ENCODE results near the gene ANGPTL2.

Gene ANGPTL2

DNA sequence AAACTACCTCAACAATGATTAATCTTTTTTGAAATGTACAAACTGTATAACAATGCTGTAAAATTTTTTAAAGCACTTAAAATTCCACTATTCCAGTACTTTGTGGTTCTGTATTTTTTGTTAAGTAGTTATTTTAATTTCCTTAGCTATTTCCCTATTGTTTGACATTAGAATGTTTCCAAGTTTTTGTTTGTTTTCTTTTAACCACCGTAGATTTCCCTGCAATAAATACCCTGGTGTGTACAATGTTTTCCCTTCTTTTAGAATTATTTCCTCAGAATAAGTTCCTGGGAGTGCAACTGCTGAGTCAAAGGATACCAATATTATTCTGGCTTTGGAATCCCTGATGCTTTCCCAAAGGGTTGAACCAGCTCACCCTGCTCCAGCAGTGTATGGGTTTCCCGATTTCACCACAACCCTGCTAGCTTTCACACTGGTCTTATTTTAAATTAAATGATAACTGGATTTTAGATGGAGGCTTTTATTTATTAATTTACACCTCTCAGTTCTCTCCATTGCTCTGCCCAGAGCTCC, 20.6 kb upstream of the ANGPTL2 start:
- peak overlapping the region; percentile 43 for H3K27ac ChIP-seq
- TF ChIP-seq, protein P1, sequence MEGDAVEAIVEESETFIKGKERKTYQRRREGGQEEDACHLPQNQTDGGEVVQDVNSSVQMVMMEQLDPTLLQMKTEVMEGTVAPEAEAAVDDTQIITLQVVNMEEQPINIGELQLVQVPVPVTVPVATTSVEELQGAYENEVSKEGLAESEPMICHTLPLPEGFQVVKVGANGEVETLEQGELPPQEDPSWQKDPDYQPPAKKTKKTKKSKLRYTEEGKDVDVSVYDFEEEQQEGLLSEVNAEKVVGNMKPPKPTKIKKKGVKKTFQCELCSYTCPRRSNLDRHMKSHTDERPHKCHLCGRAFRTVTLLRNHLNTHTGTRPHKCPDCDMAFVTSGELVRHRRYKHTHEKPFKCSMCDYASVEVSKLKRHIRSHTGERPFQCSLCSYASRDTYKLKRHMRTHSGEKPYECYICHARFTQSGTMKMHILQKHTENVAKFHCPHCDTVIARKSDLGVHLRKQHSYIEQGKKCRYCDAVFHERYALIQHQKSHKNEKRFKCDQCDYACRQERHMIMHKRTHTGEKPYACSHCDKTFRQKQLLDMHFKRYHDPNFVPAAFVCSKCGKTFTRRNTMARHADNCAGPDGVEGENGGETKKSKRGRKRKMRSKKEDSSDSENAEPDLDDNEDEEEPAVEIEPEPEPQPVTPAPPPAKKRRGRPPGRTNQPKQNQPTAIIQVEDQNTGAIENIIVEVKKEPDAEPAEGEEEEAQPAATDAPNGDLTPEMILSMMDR (conservative IDR thresholded peaks at IDR 0.05) = no peak

DNA sequence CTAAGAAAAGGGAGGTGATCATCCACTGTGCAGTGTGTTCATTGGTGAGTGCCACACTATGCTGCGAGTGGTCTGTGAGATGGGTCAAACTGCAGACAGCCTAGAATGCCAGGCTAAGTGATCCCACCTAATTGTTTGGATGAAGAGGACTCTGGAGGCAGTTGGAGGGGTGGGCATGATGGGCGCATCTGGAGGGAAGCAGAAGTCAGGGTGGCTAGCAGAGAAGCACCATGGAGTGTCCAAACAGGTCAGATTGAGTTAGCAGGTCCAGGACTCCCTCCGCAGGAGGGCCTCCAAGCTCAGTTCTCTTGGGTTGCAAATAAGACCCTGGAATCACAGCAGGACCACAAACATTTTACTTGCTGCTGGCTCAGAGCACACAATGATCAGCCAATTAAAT, 19.9 kb upstream of the ANGPTL2 start:
- TF ChIP-seq, protein P1 (conservative IDR thresholded peaks at IDR 0.05) = no peak
- H3K27ac ChIP-seq = peak overlapping the region; percentile 43; the same call in 1 of the 2 replicates

DNA sequence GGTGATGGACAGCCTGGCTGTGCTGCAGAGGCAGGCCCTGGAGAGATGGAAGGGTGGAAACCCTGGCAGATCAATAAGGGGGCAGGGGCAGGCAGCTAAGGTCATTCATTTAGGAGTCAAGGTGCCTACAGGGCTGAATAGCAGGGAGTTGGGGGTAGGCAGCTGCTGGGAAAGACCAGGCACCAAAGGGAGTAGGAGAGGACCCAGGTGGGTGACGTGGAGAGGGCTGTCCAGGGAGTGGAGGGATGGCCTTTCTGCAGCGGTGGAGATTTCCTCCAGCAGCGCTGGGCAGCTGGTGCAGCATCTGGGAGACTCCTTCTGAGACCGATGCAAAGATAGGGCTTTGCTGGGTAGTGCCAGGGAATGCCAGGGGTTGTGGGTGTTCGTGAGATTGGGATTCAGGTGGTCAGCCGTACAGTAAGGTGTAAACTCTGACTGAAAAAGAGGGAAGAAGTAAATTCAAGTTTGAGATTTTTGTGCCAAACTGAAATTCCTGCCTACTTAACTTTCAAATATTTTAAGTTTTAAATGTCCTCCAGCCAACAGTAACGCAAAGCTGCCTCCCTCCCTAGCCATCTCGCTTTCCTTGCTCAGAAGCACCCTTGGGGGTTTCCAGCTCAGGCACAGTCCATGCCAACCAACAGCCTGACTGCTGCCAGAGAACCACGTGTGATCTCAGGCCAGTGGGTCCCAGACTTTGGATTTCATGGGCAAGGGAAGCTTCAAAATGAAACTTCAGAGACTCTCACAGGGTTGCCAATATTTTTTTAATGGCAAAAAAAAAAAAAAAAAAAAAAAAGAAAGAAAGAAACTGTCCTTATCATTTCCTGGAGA, 18.6 kb upstream of the ANGPTL2 start:
- no peak overlapping the region for H3K27ac ChIP-seq
- TF ChIP-seq, protein P1 (conservative IDR thresholded peaks at IDR 0.05) = no peak

DNA sequence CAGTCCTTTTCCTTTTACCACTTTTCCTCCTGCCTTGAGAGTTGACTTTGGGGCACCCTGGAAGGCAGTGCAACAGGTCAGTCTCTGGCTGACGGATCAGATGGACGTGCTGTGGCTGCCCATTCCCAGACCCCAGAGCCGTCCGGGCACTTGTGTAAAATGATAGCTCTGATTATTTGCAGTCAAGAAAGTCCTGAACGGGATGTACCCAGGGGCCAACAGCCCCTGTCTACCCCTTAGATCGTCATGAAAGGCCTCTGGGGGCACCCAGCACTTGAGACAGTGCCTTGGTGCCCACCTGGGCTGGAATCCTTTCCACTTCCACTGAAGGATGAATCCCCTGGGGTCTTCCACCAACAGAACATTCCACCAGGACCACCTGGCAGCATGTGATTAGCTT, 17.7 kb upstream of the ANGPTL2 start:
- TF ChIP-seq, protein P1 (conservative IDR thresholded peaks at IDR 0.05) = no peak
- no peak overlapping the region for H3K27ac ChIP-seq

DNA sequence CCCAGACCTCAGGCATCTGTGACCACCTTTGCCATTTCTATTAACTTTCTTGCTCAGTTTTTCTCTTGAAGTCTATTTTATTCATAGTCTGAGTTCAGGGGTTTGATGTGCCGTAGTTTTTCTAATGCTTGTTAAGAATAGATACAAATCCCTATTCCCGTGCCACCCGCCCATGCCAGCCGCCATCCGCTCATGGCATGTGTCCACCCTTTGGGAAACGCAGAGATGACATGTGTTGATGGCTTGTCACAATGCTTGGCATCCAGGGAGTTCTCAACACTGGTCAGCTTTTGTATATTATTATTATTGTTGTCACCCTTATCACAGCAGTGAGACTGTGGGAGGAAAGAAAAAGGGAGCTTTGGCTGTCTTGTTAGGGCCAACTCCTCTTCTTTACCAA, 17.3 kb upstream of the ANGPTL2 start:
- TF ChIP-seq, protein P1 (conservative IDR thresholded peaks at IDR 0.05) = no peak
- H3K27ac ChIP-seq = no peak overlapping the region

DNA sequence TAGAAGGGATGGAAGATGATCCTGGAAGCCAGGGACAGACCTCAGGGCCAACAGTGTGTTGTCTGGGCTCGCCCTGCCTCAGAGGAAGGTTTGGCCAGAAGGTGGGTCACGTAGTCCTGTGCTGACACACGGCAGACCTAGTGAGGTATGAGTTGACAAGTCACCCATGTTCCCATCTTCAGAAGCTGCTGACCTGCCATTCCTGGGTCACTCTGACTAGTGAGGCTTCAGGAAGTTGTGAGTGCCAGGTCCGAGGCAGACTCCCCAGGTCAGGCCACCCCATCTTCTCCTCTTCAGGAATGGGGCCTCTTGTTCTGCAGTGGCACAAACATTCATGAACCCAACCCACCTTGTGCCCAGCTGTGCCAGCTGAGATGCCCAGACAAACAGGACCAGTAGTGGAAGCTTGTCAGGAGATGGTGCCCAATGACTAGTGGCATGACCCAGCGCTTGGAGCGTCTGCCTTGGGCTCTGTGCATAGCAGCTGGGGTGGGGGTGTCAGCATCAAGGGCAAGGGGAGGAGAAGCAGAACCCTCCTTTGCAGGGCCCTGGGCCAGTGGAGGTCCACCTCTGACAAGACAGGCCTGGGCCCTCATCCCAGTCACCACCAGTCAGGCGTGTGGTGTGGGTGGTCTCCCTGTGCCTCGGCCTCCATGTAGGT, 16.8 kb upstream of the ANGPTL2 start:
- H3K27ac ChIP-seq = no peak overlapping the region
- TF ChIP-seq, protein P1 (conservative IDR thresholded peaks at IDR 0.05) = no peak

DNA sequence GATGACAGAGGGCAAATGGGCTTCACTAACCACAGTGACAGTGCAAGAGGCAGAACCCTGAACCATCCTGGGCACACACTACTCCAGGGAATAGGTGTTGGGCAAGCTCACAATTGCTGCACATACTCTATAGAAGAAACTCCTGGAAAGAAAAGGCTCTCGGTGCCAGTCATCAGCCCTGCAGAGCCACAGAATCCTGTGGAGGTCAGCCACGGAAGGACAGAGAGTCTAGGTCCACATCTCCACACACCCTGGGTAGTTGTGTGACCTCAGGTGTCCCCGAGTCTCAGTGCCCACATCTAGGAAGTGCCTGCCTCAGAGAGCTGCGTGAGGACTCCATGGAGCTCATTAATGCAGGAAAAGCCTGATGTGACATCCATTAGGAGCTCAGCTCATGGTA, 16.0 kb upstream of the ANGPTL2 start:
- H3K27ac ChIP-seq = no peak overlapping the region
- TF ChIP-seq, protein P1 (conservative IDR thresholded peaks at IDR 0.05) = no peak

Data from VCaP (cell line).